GM12878 (cell line): ENCODE data around the gene CNN2. TPM values are rescaled to one million over a fixed set of nuclear protein-coding genes. Genes with fewer than 3 reads are reported as not detected.

ENCODE experiments used
- ASH2L ChIP-seq: fragments of 300-600, 200-600 bp; sonication (generic); IDR thresholded peaks from 2 replicates; pipeline ENCODE4 v1.6.1; 2017; ENCODE audit warnings: low read depth, mild to moderate bottlenecking, borderline replicate concordance
- ATF3 ChIP-seq: IDR thresholded peaks from 2 replicates; pipeline ENCODE4 v1.6.1; 2011; ENCODE audit warnings: low read depth, mild to moderate bottlenecking, low read length, moderate library complexity, borderline replicate concordance; ENCODE audit errors: extremely low read depth
- BACH1 ChIP-seq: fragments of 450-650 bp; IDR thresholded peaks from 2 replicates; pipeline ENCODE4 v1.6.1; 2017; ENCODE audit warnings: mild to moderate bottlenecking, borderline replicate concordance
- BHLHE40 ChIP-seq, 2 experiments: fragments of 450-650 bp in 1 of 2; IDR thresholded peaks; 2 replicates each; pipeline ENCODE4 v1.6.1; 2011 to 2017; ENCODE audit warnings: low read depth in 2 of 2, borderline replicate concordance in 1 of 2, improper control_type of control experiment in 1 of 2, low read length in 1 of 2, mild to moderate bottlenecking in 1 of 2
- BMI1 ChIP-seq: fragments of 450-650 bp; IDR thresholded peaks from 2 replicates; pipeline ENCODE4 v1.6.1; 2016; ENCODE audit warnings: mild to moderate bottlenecking, moderate library complexity, borderline replicate concordance
- BRCA1 ChIP-seq: IDR thresholded peaks from 2 replicates; pipeline ENCODE4 v1.6.1; 2011; ENCODE audit warnings: low read depth, low read length, improper control_type of control experiment
- CBX3 ChIP-seq: fragments of 200-600 bp; sonication (generic); IDR thresholded peaks from 2 replicates; pipeline ENCODE4 v1.6.1; 2016; ENCODE audit warnings: low read depth, borderline replicate concordance
- CHD1 ChIP-seq: IDR thresholded peaks from 2 replicates; pipeline ENCODE4 v1.6.1; 2012; ENCODE audit warnings: low read depth, low read length, improper control_type of control experiment
- CREB1 ChIP-seq: IDR thresholded peaks from 2 replicates; pipeline ENCODE4 v1.6.1; 2012; ENCODE audit warnings: low read depth, mild to moderate bottlenecking, inconsistent platforms
- DPF2 ChIP-seq: fragments of 450-650 bp; IDR thresholded peaks from 2 replicates; pipeline ENCODE4 v1.6.1; 2017; ENCODE audit warnings: mild to moderate bottlenecking
- EED ChIP-seq: sonication (generic); IDR thresholded peaks from 2 replicates; pipeline ENCODE4 v1.6.1; 2016; ENCODE audit warnings: antibody characterized with exemption, low read depth
- GATAD2B ChIP-seq: fragments of 450-650 bp; conservative IDR thresholded peaks from 2 replicates; pipeline ENCODE4 v1.6.1; 2017; ENCODE audit warnings: low read depth, mild to moderate bottlenecking, moderate library complexity
- IKZF1 ChIP-seq: fragments of 450-650 bp; conservative IDR thresholded peaks from 2 replicates; pipeline ENCODE4 v1.6.1; 2017; ENCODE audit warnings: antibody characterized with exemption, mild to moderate bottlenecking
- KAT2A ChIP-seq: conservative IDR thresholded peaks from 2 replicates; pipeline ENCODE4 v1.6.1; 2011; ENCODE audit warnings: low read depth, low read length; ENCODE audit not compliant: control insufficient read depth
- MAX ChIP-seq: IDR thresholded peaks from 2 replicates; pipeline ENCODE4 v1.6.1; 2012; ENCODE audit warnings: low read depth, low read length, improper control_type of control experiment
- MXI1 ChIP-seq: fragments of 150-350 bp; IDR thresholded peaks from 2 replicates; pipeline ENCODE4 v1.6.1; 2011; ENCODE audit warnings: low read depth, mild to moderate bottlenecking, inconsistent platforms, low read length, improper control_type of control experiment
- NR2F1 ChIP-seq: fragments of 450-650 bp; conservative IDR thresholded peaks from 2 replicates; pipeline ENCODE4 v1.6.1; 2017; ENCODE audit warnings: mild to moderate bottlenecking
- PAX8 ChIP-seq: fragments of 450-650 bp; IDR thresholded peaks from 2 replicates; pipeline ENCODE4 v1.6.1; 2017; ENCODE audit warnings: mild to moderate bottlenecking, moderate library complexity
- POLR2A ChIP-seq: IDR thresholded peaks from 2 replicates; pipeline ENCODE4 v1.6.1; 2011; ENCODE audit warnings: low read depth, mild to moderate bottlenecking, low read length
- RAD51 ChIP-seq: fragments of 450-650 bp; IDR thresholded peaks from 2 replicates; pipeline ENCODE4 v1.6.1; 2016; ENCODE audit warnings: moderate library complexity, mild to moderate bottlenecking, inconsistent platforms
- RB1 ChIP-seq: fragments of 450-650 bp; formaldehyde crosslinking; IDR thresholded peaks from 2 replicates; pipeline ENCODE4 v1.6.1; 2017; ENCODE audit warnings: mild to moderate bottlenecking, borderline replicate concordance
- SMARCA5 ChIP-seq: fragments of 450-650 bp; IDR thresholded peaks from 2 replicates; pipeline ENCODE4 v1.6.1; 2017; ENCODE audit warnings: mild to moderate bottlenecking
- SUZ12 ChIP-seq: fragments of 200-600 bp; sonication (generic); IDR thresholded peaks from one replicate; pipeline ENCODE4 v1.6.1; 2018; ENCODE audit warnings: antibody characterized with exemption, mild to moderate bottlenecking; ENCODE audit not compliant: unreplicated experiment
- YY1 ChIP-seq: IDR thresholded peaks from 2 replicates; pipeline ENCODE4 v1.6.1; 2011; ENCODE audit warnings: low read depth, mild to moderate bottlenecking, low read length
- ZBTB33 ChIP-seq: fragments of 450-650 bp; IDR thresholded peaks from 2 replicates; pipeline ENCODE4 v1.6.1; 2017; ENCODE audit warnings: mild to moderate bottlenecking
- ZNF592 ChIP-seq: fragments of 450-650 bp; IDR thresholded peaks from 2 replicates; pipeline ENCODE4 v1.6.1; 2017; ENCODE audit warnings: mild to moderate bottlenecking, moderate library complexity
- polyA plus RNA-seq, 11 experiments: library from polyadenylated mRNA; depleted of rRNA in 4 of 11; unstranded in 6 of 11; stranded (reverse) in 5 of 11; fragments of >200 nt; fragmentation: Nextera tagmentation in 4 of 11; fragmentation: Illumina TruSeq in 1 of 11; extraction: Ambion mirVana in 4 of 11; extraction: Trizol in 1 of 11; gene quantifications; 1 replicate in 1 of 11; 2 replicates in 10 of 11; pipeline versions ENCODE4 v1.2.1 to v1.2.3, GENCODE V29; 2011 to 2016; ENCODE audit warnings: inconsistent platforms in 2 of 11, missing spikeins in 2 of 11, low read depth in 1 of 11
- total RNA-seq, 4 experiments: library from RNA; depleted of rRNA in 3 of 4; stranded (reverse); fragments of >200 nt in 3 of 4; fragmentation: Illumina TruSeq in 1 of 4; extraction: Trizol in 1 of 4; gene quantifications; 2 replicates each; pipeline versions ENCODE4 v1.2.1 to v1.2.3, GENCODE V29; 2013 to 2021

CNN2 gene
- total and polyA plus RNA-seq, 10 of the 15 experiments (the other 5 are each of a cell fraction or from before 2014, with no cell fraction given): 34.7 to 311 (median 172) TPM

- TF ChIP-seq ZNF592: no peak
- no peak for TF ChIP-seq BMI1
- TF ChIP-seq ZBTB33: no peak
- TF ChIP-seq CREB1: peak; percentile 18; the same call in 1 of the 2 replicates
- no peak for TF ChIP-seq YY1
- peak; percentile 79 for TF ChIP-seq NR2F1
- no peak for TF ChIP-seq SUZ12
- peak; percentile 79; the same call in 1 of the 2 replicates for TF ChIP-seq DPF2
- TF ChIP-seq SMARCA5: peak; percentile 96
- 0 out of 2 replicates have a peak, but pooled peaks have one; percentile 73 for TF ChIP-seq BACH1
- TF ChIP-seq BRCA1: no peak
- TF ChIP-seq ASH2L: no peak
- TF ChIP-seq MXI1: peak; percentile 12; the same call in 1 of the 2 replicates
- 0 out of 2 replicates have a peak, but pooled peaks have one; percentile 7 for TF ChIP-seq RB1
- TF ChIP-seq MAX: peak; percentile 16; the same call in 1 of the 2 replicates
- no peak for TF ChIP-seq PAX8
- TF ChIP-seq RAD51: peak; percentile 68
- no peak for TF ChIP-seq CHD1
- 0 out of 2 replicates have a peak, but pooled peaks have one; percentile 9 for TF ChIP-seq ATF3
- TF ChIP-seq EED: no peak
- no peak for TF ChIP-seq CBX3
- peak; percentile 89 to 97 for TF ChIP-seq BHLHE40 (IDR thresholded peaks at IDR 0.05; ENCODE audit: borderline replicate concordance in 1 of 2, low read depth in 2 of 2, low read length in 1 of 2)
- peak; percentile 88; the same call in 1 of the 2 replicates for TF ChIP-seq GATAD2B
- TF ChIP-seq KAT2A: no peak
- TF ChIP-seq IKZF1: peak; percentile 76
- TF ChIP-seq POLR2A: peak; percentile 69
Observed at GRCh38 chr19:1066748-1067340, 40.4 kb downstream of the CNN2 start, which contains the start of gene ARHGAP45 (continued).
